ENCODE data around the gene FBXW5.

DNA sequence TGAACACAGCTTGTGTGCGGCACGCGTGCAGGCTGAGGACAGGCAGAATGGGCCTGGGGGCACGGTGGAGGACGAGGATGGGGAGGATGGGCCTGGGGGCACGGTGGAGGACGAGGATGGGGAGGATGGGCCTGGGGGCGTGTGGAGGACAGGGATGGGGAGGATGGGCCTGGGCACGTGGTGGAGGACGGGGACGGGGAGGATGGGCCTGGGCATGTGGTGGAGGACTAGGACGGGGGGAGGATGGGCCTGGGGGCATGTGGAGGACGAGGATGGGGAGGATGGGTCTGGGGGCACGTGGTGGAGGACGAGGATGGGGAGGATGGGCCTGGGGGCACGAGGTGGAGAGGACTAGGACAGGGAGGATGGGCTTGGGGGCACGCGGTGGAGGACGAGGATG is 22.0 kb downstream of the FBXW5 start:
- TF ChIP-seq POLR2A (IDR thresholded peaks at IDR 0.05; ENCODE audit: low read depth, low read length) (no peak), SPI1 (IDR thresholded peaks at IDR 0.05; ENCODE audit: low read depth, low read length) (no peak), POLR2AphosphoS5 (IDR thresholded peaks at IDR 0.05; ENCODE audit: low read depth, low read length) (no peak), TAF1 (IDR thresholded peaks at IDR 0.05; ENCODE audit: low read depth, low read length) (no peak)

Data from GM12891 (cell line).